GM12864 (cell line): ENCODE results near the gene RPS13.

ENCODE experiments used
- DNase-seq: peaks from one replicate; pipeline ENCODE4 v3.0.0-alpha.2; 2011; ENCODE audit warnings: low read depth
- H3K4me3 ChIP-seq: 2 replicates; pipeline ENCODE4 v1.5.1; 2011; ENCODE audit warnings: mild to moderate bottlenecking, low read depth, low read length, control low read depth
- TF ChIP-seq, protein P1 (sequence below): IDR thresholded peaks from 2 replicates; pipeline ENCODE4 v1.5.1; 2011; ENCODE audit warnings: low read depth, mild to moderate bottlenecking, moderate library complexity, low read length, control low read depth, inconsistent platforms; ENCODE audit errors: missing control alignments

RPS13 gene

GRCh38 chr11:17024924-17025323 lies 52.5 kb downstream of the RPS13 start:
- TF ChIP-seq, protein P1, sequence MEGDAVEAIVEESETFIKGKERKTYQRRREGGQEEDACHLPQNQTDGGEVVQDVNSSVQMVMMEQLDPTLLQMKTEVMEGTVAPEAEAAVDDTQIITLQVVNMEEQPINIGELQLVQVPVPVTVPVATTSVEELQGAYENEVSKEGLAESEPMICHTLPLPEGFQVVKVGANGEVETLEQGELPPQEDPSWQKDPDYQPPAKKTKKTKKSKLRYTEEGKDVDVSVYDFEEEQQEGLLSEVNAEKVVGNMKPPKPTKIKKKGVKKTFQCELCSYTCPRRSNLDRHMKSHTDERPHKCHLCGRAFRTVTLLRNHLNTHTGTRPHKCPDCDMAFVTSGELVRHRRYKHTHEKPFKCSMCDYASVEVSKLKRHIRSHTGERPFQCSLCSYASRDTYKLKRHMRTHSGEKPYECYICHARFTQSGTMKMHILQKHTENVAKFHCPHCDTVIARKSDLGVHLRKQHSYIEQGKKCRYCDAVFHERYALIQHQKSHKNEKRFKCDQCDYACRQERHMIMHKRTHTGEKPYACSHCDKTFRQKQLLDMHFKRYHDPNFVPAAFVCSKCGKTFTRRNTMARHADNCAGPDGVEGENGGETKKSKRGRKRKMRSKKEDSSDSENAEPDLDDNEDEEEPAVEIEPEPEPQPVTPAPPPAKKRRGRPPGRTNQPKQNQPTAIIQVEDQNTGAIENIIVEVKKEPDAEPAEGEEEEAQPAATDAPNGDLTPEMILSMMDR = no peak
- no peak for DNase-seq

More at GRCh38 chr11:17024924-17025323, 52.5 kb downstream of the RPS13 start:
- no peak overlapping the region for H3K4me3 ChIP-seq
